ENCODE measurements around the gene FASN. TPM values are rescaled to one million over a fixed set of nuclear protein-coding genes. Genes with fewer than 3 reads are reported as not detected.

FASN gene
- polyA plus RNA-seq, 1 of the 3 experiments (the other 2 are of a cell fraction), result 55.1 TPM

- no peak for DNase-seq
- no peaks in the 10 kb centered on the region for H3K79me2 ChIP-seq (ENCODE audit: insufficient read depth)
- TF ChIP-seq, protein P1, sequence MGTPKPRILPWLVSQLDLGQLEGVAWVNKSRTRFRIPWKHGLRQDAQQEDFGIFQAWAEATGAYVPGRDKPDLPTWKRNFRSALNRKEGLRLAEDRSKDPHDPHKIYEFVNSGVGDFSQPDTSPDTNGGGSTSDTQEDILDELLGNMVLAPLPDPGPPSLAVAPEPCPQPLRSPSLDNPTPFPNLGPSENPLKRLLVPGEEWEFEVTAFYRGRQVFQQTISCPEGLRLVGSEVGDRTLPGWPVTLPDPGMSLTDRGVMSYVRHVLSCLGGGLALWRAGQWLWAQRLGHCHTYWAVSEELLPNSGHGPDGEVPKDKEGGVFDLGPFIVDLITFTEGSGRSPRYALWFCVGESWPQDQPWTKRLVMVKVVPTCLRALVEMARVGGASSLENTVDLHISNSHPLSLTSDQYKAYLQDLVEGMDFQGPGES (IDR thresholded peaks at IDR 0.05; ENCODE audit: low read depth, low read length), result no peak
- TF ChIP-seq RFX5 (IDR thresholded peaks at IDR 0.05; ENCODE audit: low read length) (no peak), USF1 (IDR thresholded peaks at IDR 0.05; ENCODE audit: borderline replicate concordance, low read depth) (no peak), RXRA (IDR thresholded peaks at IDR 0.05; ENCODE audit: borderline replicate concordance, low read depth) (no peak), YY1 (IDR thresholded peaks at IDR 0.05; ENCODE audit: low read depth) (no peak), POLR2AphosphoS5 (IDR thresholded peaks at IDR 0.05; ENCODE audit: low read depth, low read length) (no peak), TCF12 (IDR thresholded peaks at IDR 0.05) (no peak), TEAD4 (IDR thresholded peaks at IDR 0.05; ENCODE audit: borderline replicate concordance, insufficient read depth) (no peak), SMC3 (IDR thresholded peaks at IDR 0.05; ENCODE audit: low read depth, low read length) (no peak), TAF1 (IDR thresholded peaks at IDR 0.05; ENCODE audit: borderline replicate concordance, low read depth, low read length) (no peak), RCOR1 (IDR thresholded peaks at IDR 0.05; ENCODE audit: low read length) (no peak), EZH2phosphoT487 (IDR thresholded peaks at IDR 0.05; ENCODE audit: borderline replicate concordance, low read depth) (no peak), SIN3A (IDR thresholded peaks at IDR 0.05; ENCODE audit: borderline replicate concordance, low read depth, low read length) (no peak), NRF1 (IDR thresholded peaks at IDR 0.05; ENCODE audit: low read depth, low read length) (no peak), NFIC (IDR thresholded peaks at IDR 0.05; ENCODE audit: borderline replicate concordance) (no peak), FOXM1 (IDR thresholded peaks at IDR 0.05; ENCODE audit: low read depth) (no peak)
- TF ChIP-seq, protein P2, sequence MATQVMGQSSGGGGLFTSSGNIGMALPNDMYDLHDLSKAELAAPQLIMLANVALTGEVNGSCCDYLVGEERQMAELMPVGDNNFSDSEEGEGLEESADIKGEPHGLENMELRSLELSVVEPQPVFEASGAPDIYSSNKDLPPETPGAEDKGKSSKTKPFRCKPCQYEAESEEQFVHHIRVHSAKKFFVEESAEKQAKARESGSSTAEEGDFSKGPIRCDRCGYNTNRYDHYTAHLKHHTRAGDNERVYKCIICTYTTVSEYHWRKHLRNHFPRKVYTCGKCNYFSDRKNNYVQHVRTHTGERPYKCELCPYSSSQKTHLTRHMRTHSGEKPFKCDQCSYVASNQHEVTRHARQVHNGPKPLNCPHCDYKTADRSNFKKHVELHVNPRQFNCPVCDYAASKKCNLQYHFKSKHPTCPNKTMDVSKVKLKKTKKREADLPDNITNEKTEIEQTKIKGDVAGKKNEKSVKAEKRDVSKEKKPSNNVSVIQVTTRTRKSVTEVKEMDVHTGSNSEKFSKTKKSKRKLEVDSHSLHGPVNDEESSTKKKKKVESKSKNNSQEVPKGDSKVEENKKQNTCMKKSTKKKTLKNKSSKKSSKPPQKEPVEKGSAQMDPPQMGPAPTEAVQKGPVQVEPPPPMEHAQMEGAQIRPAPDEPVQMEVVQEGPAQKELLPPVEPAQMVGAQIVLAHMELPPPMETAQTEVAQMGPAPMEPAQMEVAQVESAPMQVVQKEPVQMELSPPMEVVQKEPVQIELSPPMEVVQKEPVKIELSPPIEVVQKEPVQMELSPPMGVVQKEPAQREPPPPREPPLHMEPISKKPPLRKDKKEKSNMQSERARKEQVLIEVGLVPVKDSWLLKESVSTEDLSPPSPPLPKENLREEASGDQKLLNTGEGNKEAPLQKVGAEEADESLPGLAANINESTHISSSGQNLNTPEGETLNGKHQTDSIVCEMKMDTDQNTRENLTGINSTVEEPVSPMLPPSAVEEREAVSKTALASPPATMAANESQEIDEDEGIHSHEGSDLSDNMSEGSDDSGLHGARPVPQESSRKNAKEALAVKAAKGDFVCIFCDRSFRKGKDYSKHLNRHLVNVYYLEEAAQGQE (IDR thresholded peaks at IDR 0.05; ENCODE audit: low read depth, low read length), result no peak
- TF ChIP-seq, protein P3, sequence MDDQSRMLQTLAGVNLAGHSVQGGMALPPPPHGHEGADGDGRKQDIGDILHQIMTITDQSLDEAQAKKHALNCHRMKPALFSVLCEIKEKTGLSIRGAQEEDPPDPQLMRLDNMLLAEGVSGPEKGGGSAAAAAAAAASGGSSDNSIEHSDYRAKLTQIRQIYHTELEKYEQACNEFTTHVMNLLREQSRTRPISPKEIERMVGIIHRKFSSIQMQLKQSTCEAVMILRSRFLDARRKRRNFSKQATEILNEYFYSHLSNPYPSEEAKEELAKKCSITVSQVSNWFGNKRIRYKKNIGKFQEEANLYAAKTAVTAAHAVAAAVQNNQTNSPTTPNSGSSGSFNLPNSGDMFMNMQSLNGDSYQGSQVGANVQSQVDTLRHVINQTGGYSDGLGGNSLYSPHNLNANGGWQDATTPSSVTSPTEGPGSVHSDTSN (IDR thresholded peaks at IDR 0.05), result no peak
- TF ChIP-seq, protein P4, sequence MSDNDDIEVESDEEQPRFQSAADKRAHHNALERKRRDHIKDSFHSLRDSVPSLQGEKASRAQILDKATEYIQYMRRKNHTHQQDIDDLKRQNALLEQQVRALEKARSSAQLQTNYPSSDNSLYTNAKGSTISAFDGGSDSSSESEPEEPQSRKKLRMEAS (IDR thresholded peaks at IDR 0.05; ENCODE audit: low read depth), result no peak
- peaks cover 5 to 8% of the 10 kb centered on the region in 2 experiments for H3K36me3 ChIP-seq (replicated peaks in 1 of 2; ENCODE audit: control insufficient read depth in 1 of 2, insufficient read depth in 2 of 2, low read length in 1 of 2)
- H2AFZ ChIP-seq (ENCODE audit: low read depth), result no peak overlapping the region
- peak overlapping the region; percentile 99 for H3K4me2 ChIP-seq
- H3K9me3 ChIP-seq, result no peaks in the 10 kb centered on the region
- no peaks in the 10 kb centered on the region for H4K20me1 ChIP-seq (ENCODE audit: insufficient read depth)
- peaks cover 14% of the 10 kb centered on the region for H3F3A ChIP-seq (replicated peaks; ENCODE audit: insufficient read depth)
- CTCF ChIA-PET, result interaction anchor here (0.7 to 35.7 kb wide), 19 partner anchors 10 to 121 kb away, joined by 3 to 1216 read pairs (median 5); partner anchors contain the start of genes ASPSCR1, CENPX, DUS1L and FASN
- H3K4me1 ChIP-seq (ENCODE audit: control insufficient read depth in 1 of 2, insufficient read depth in 2 of 2, low read depth in 1 of 2, low read length in 1 of 2), result peaks cover 7 to 30% of the 10 kb centered on the region in 2 experiments
- 92% methylated on average over 13 of the region's 20 CpGs for whole genome bisulfite sequencing (ENCODE audit: low lambda C conversion rate)
- H3K27ac ChIP-seq (ENCODE audit: low read depth in 2 of 2, low read length in 1 of 2), result no peak overlapping the region
- POLR2A ChIA-PET, result interaction anchor here (0.6 to 1.7 kb wide), 4 partner anchors 13 to 122 kb away, joined by 3 to 4 read pairs (median 3); partner anchors contain the start of genes CENPX, FASN and LRRC45
- H3K4me3 ChIP-seq (ENCODE audit: low read depth in 2 of 2, low read length in 1 of 2), result peak overlapping the region; percentile 72 to 87
- H3K9ac ChIP-seq, result peak overlapping the region; percentile 66; the same call in 1 of the 2 replicates
- H3K27me3 ChIP-seq (ENCODE audit: insufficient read depth), result no peaks in the 10 kb centered on the region
- H3K9me2 ChIP-seq, result no peaks in the 10 kb centered on the region
Observed at GRCh38 chr17:82035956-82036633, 61.9 kb downstream of the FASN start.
